CD4-positive, alpha-beta T cell treated with Interleukin-4 for 4 hours (primary cell): ENCODE results near the gene ELOVL2.
"Not testable (repeated sequence)": the region's sequence is repeated elsewhere in the genome, so short reads cannot be mapped to it uniquely, and the experiment has no call there.

ENCODE experiments used
- DNase-seq: peaks from one replicate; pipeline ENCODE4 v3.0.0-alpha.2; 2020

ELOVL2 gene, protein sequence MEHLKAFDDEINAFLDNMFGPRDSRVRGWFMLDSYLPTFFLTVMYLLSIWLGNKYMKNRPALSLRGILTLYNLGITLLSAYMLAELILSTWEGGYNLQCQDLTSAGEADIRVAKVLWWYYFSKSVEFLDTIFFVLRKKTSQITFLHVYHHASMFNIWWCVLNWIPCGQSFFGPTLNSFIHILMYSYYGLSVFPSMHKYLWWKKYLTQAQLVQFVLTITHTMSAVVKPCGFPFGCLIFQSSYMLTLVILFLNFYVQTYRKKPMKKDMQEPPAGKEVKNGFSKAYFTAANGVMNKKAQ

DNA sequence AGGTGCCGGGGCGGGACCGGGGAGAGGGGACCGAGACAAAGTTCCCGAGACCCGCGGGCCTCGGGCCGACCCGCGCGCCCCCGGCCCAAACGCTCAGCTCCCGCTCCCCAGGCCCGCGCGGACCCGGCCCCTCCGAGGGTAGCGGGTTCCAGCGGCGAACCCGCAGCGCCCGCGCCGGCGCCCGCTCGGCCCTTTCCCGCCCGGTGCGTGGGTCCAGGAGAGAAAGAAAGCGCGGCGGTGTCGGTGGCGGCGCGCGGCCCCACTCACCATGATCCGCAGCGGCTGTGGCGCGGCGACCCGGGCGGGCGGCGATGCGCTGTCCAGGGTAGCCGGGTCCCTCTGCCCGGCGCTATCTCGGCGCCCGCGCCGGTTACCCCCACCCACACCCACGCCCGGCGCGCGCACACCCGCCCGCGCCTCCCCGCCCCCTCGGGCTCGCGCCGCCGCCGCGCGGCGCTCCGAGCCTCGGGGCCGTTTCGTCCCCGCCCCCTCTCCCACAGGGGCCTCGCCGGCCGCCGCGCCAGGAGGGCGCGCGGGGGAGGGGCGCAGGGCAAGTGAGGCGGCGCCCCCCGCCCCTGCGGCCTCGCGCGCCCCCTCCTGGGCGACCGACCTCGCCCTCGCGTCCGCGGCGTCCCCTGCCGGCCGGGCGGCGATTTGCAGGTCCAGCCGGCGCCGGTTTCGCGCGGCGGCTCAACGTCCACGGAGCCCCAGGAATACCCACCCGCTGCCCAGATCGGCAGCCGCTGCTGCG, at the start of gene ELOVL2:
Gene ELOVL2, minus strand, starts transcription at position 345 of the 751 bp plus-strand sequence. Its CDS starts 75 bp downstream, at position 270.
- no peak for DNase-seq

DNA sequence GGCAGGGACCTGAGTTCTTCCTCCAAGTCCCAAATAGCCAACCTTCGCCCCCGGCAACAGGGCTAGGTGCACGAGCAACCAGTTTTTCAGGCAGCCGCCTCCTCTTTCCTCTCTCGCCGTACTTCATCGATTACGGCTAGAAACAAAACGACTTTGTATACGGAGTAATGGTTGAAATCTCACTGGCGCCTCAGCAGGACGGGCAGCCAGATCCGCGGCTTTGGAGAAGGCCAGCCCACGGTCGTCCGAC, 49.2 kb upstream of the ELOVL2 start:
- DNase-seq: no peak

DNA sequence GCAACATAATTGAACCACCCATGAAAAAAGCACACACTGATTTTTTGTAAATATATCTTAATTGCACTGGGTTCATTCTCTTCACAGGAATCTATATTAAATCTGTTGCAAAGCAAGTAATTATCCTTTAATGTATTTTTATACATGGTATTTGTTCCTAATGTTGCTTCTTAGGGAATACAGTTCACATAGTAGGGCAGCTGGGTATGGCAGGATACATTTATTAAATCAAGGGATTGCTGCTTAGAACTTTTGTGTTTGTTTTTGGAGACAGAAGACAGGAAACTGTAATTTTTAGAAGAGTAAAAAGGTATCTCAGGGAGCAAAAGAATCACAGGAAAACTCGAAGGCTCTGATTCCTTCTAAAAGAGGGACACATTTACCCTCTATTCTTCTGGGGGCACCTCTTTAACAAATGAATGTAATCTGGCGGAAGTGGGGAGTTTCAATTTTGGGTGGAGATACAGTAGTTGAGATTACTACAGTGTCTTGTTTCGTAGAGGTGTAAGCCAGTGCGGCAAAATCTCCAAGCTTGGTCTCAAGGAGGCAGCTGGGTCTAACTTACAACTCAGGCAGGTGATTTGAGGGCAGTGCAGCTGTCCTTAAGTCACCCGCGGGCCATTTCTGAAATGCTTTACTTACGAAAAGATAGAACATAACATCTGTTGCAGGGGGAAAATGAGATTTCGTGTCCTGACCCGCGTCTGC, 48.7 kb upstream of the ELOVL2 start:
- peak; percentile 37 for DNase-seq

DNA sequence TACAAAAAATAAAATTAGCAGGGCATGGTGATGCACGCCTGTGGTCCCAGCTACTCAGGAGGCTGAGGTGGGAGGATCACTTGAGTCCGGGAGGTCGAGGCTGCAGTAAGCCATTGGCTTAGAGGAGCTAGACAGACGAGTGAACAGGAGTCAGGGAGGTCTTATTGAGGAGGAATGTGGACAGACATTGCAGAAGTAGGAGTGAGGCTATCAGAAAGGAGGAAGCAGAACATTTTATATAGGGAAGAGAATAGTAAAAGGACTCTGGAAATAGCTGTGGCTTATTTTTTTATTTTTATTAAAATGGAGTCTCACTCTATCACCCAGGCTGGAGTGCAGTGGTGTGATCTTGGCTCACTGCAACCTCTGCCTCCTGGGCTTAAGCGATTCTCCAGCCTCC, 47.0 kb upstream of the ELOVL2 start:
- DNase-seq: not testable (repeated sequence)

DNA sequence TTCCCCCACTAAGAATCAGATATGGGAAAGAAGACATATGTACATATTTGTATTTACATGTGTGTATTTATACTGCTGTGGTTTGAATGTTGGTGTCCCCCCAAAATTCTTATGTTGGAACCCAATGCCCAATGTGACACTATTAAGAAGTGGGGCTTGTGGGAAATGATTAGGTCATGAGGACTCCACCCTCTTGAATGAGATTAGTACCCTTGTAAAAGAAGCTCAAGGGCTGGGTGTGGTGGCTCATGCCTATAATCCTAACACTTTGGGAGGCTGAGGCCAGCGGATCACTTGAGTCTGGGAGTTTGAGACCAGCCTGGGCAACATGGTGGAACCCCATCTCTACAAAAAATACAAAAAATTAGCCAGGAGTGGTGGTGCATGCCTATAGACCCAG, 45.6 kb upstream of the ELOVL2 start:
- no peak for DNase-seq

DNA sequence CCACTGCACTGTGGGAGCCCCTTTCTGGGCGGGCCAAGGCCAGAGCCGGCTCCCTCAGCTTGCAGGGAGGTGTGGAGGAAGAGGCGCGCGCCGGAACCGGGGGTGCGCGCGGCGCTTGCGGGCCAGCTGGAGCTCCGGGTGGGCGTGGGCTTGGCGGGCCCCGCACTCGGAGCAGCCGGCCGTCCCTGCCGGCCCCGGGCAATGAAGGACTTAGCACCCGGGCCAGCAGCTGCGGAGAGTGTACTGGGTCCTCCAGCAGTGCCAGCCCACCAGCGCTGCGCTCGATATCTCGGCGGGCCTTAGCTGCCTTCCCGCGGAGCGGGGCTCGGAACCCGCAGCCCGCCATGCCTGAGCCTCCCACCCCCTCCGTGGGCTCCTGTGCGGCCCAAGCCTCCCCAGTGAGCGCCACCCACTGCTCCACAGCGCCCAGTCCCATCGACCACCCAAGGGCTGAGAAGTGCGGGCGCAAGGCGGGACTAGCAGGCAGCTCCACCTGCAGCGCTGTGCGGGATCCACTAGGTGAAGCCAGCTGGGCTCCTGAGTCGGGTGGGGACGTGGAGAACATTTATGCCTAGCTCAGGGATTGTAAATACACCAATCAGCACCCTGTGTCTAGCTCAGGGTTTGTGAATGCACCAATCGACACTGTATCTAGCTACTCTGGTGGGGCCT, 43.2 kb upstream of the ELOVL2 start:
- not testable (repeated sequence) for DNase-seq

DNA sequence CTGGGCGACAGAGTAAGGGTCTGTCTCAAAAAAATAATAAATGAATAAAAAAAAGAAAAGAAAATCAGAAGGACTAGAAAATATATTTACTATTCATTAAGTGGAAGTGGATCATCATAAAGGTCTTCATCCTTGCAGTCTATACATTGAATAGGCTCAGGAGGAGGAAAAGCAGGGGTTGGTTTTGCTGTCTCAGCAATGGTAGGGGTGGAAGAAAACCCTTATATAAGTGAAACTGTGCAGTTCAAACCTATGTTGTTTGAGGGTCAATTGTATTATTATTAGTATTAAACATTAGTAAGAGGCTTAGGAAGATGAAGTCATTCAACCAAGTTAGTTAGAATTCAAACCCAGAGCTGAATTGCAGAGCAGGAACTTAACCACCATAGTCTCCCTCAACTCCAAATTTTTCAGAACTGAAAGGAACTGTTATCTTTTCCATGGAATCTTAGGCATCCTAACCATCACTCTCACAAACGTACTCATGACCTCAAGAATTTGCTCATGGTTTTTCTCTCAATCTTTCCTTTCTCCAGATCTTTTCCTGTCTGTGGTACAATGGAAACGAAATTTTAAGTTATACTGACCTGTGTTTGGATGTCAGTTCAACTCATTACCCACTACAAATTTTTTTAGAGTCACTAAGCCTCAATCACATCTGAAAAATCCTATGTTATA, 41.8 kb upstream of the ELOVL2 start:
- DNase-seq: no peak

DNA sequence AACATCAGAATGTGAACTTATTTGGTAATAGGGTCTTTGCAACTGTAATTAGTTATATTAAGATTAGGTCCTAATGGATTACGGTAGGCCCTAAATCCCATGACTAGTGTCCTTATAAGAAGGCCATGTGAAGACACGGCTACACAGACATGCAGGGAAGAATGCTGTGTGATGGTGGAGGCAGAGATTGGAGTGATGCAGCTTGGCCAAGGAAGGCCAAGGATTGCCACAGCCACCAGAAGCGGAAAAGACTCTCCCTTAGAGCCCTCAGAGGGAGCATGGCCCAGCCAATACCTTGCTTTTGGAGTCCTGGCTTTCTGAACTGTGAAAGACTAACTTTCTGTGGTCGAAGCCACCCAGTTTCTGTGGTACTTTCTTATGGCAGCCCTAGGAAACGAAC, 39.9 kb upstream of the ELOVL2 start:
- DNase-seq: no peak

DNA sequence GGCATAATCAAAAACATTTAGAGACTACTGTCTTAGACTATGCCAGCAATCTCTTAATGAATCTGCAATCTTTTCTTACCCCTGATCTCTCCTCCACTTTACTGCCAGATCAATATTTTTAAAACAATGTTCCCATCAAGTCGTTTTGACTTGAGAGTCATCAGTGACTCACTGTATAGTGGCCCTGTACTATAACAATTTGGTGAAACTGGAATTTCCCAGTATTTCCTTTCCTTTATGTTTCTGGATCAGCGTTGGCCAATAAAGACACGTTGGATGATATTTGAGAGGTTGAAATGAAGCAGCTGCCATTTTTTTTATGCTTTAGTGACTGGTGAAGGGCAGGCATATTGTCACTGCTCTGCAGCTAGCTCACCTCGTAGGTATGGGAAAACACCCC, 39.4 kb upstream of the ELOVL2 start:
- DNase-seq: no peak

DNA sequence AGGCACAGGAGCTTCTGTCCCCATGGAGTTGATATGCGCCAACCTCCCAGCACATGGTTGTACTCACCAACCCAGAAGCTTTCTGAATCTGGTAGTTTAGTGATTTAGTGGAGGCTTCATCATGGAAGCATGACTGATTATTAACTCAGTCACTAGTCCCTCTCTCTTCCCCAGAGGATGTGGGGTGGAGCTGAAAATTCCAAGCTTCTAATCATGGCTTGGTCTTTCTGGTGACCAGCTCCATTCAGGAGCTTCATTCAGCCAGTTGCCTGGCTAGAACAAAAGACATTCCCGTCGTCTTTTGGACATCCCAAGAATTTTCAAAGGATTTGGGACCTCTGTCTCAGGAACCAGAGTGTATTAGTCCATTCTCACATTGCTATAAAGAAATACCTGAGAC, 36.2 kb upstream of the ELOVL2 start:
- DNase-seq: no peak

DNA sequence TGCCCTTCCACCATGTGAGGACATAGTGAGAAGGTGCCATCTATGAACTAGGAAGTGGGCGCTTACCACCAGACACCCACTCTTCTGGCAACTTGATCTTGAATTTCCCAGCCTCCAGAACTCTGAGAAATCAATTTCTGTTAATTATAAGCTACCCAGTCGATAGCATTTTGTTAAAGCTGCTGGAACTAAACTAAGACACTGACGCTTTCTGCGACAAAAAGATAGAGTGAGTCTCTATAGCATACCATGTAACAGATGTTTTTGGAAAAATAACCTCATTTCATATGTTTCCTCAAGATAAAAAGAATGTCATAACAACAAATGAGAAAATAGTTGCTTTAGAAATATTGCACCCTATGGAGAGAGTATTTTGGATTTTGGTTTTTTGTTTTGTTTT, 34.2 kb upstream of the ELOVL2 start:
- DNase-seq: no peak

DNA sequence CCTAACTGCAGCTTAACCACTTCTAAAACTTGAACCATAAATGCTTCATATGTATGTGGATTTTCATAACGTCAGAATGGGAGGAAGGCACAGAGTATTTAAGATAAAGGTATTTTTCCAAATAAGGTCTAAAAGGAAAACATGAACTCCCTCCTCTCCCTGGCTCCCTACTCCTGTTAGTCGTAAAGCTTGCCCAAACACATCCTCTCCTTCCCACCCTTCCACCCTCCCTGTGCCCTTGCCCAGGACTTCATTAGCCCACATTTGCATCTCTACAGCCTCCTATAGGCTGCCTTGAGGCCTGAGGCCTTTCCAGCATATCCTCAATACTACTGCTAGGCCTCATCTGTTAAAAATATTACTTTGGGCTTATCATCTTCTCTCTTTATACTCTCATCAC, 32.4 kb upstream of the ELOVL2 start:
- DNase-seq: no peak

DNA sequence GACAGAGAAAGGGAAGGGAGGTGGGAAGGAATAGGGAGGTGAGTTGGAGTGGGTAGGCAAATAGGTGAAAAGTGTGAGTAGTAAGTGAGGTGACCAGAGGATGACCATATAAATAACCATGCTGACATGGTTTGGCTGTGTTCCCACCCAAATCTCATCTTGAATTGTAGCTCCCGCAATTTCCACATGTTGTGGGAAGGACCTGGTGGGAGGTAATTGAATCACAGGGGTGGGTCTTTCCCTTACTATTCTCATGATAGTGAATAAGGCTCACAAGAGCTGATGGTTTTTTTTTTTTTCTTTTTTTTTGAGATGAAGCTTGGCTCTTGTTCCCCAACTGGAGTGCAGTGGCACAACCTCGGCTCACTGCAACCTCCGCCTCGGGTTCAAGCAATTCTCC, 28.0 kb upstream of the ELOVL2 start:
- DNase-seq: no peak

DNA sequence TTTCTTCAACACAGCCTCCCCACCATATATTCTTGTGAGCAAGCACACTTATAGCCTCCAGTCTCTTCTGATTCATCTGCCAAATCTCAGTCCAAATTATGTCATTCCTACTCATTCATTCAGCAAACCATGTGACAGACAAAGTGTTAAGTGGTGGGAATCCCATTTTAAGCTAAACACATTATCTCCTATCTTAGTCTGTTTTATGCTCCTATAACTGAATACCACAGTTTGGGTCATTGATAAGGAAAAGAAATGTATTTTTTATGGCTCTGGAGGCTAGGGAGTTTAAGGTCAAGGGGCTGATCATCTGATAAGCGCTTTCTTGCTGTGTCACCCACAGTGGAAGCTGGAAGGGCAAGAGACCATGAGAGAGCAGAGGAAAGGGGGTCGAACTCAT, 25.7 kb upstream of the ELOVL2 start:
- no peak for DNase-seq

DNA sequence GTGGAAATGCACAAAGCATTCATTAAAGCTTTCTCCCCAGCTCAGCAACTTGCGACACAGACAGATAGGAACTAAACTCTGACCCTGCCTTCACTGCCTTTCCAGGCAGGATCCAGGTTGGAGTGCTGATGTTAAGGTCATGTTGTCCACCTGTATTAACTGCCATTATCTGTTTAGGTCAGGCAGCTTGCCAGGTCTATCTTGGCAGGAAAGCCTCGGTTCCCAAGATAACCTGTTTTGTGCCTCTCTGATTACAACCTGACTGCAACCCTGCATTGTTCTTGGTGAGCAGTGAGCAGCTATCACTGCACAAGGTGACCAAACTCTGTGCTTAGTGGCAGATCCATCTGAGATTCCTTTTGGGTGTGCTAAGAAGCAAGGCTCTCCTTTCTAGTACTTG, 23.2 kb upstream of the ELOVL2 start:
- no peak for DNase-seq

DNA sequence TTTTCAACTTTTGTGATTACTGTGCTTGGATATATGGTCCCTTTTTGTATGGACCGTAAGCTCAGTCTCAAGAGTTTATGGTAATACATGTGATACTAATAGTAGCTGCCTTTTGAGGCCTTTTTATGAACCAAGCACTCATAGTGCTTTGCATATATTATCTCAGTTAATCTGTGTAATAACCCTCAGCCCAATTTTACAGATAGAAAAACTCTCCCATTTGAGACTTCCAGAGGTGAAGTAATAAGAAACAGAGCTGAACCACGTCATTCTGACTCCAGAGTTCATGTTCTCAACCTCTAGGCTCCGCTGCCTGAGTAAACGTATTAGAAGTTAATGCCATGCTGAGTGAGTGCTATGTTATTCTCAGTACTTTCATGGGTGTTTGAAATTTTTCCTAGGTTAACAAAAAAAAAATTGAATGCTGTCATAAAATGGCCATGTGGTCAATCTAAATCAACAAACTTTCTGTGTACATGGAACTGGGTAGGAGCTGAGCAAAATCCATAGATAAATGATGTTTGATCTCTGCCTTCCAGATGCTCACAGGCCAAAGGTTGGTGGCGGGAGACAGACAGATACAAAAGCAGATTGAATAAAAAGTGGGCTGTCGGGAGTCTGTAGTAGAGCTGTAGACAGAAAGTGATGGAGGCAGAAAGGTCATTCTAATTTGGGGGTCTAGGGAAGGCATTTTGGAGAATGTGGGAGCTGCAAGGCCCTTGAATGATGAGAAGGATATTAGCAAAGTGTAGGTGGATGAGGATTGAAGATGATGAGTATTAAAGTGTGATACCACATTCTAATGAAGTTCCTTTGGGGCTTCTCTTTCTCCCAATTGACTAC, 22.6 kb upstream of the ELOVL2 start:
- DNase-seq: no peak

DNA sequence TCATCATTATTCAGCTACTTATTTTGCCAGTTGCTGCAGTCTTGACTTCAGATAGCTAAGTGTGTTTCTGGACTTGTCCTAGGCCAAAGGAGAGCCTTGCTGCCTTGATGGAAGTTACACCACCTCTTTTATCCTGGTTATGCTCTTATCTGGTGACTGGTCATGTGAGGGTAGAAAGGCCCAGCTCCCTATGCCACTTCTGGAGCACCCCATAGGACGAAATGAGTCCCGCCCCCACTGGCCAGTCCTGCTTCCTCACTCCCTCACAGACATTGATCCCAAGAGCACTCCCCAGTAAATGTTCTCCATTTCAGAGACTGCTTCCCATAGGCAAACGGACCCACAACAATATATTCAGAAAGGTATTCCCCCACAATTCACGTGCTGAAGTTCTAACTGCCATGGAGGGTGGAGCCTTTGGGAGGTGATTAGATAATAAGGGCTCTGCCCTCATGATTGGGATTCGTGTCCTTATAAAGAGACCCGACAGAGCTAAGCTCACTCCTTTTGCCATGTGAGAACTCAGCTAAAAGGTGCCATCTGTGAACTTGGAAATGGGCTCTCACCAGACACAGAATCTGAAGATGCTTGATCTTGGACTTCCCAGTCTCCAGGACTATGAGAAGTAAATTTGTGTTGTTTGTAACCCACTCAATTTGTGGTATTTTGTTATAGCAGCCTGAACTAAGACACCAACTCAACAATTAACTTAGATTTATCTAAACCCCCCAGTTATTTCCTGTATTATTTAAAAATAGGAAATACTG, 21.5 kb upstream of the ELOVL2 start:
- DNase-seq: no peak

DNA sequence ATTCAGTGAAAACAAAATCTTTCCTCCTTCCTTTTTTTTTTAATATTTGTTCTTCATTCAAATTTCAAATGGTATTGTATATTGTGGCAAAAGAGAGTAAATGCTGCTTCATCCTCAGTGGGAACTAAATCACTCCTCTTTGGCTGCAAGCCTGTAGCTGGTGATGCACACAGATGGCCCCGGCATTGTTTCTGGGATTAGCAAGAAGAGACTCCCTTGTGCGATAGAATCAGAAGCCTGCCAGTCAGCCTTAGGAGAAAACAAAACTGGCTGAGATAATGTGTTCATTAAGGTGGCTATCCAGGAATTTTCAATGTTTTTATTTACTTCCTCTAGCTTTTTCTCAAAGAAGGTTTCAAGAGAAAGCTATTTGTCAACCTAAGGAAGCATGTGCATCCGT, 20.7 kb upstream of the ELOVL2 start:
- DNase-seq: no peak

DNA sequence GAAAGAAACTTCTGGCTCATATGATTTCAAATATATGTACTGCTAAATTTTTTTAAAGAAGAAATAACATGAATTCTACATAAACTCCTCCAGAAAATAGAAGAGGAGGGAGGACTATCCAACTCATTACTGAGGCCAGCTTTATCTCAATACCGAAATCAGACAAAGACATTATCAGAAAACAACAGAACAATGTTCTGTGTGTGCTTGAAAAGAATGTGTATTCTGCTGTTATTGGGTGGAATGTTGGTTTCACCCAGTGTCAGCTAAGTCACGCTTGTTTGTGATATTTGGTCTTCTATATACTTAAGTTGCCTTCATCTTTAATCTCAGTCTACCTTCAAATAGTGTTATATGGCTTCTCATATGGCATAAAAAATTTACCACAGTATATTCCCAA, 18.6 kb upstream of the ELOVL2 start:
- DNase-seq: no peak

DNA sequence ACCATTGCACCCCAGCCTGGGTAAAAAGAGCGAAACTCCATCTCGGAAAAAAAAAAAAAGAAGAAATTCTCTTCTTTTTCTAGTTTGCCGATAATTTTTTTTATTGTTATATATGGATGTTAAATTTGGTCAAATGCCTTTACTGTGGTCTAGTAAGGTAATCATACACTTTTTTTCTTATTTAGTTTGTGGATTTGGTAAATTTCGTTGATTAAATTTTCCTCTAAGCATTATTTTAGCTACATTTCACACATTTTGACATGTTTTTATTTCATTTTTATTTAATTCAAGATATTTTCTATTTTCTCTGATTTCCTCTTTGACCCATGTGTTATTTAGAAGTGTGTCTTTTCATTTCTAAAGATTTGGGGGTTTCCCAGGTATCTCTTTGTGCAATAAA, 18.0 kb upstream of the ELOVL2 start:
- no peak for DNase-seq

DNA sequence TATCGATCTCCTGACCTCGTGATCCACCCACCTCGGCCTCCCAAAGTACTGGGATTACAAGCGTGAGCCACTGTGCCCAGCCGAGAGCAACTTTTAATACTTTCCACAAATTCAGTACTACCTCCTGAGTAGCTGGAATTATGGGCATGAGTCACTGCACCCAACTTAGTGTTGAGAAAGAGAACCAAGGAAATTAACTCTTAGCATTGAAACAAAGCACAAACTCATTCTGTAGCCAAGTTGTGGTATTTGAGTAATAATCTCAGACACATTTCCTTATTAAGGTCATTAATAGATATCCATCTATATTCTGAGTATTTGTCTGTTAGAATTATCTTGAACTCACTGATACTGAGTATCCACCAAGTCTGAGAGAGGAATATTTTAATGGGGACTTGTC, 14.3 kb upstream of the ELOVL2 start:
- no peak for DNase-seq
